NK-92 (cell line): ENCODE measurements around the gene CD300LF.

Experiments
- DNase-seq: peaks from one replicate; lab custom pipeline; 2025; ENCODE audit not compliant: unreplicated experiment; lab: John Stamatoyannopoulos, UW

CD300LF gene

GRCh38 chr17:74645010-74645409 is 67.7 kb downstream of the CD300LF start:
- no peak for DNase-seq

GRCh38 chr17:74644419-74644818 is 68.3 kb downstream of the CD300LF start:
- DNase-seq, result no peak
